GM12872 (cell line): ENCODE measurements around the gene WIPF1.

ENCODE experiments used
- CTCF ChIP-seq: IDR thresholded peaks from 3 replicates; pipeline ENCODE4 v1.5.1; 2011; ENCODE audit warnings: low read depth, mild to moderate bottlenecking, low read length, moderate library complexity; ENCODE audit not compliant: insufficient read depth

WIPF1 gene

GRCh38 chr2:174580951-174581350 lies 16.7 kb downstream of the WIPF1 start:
- no peak for TF ChIP-seq CTCF

- peak; percentile 71 for TF ChIP-seq CTCF
Observed at GRCh38 chr2:174577967-174578589, 19.5 kb downstream of the WIPF1 start.

- no peak for TF ChIP-seq CTCF
Observed at GRCh38 chr2:174575124-174575776, 22.4 kb downstream of the WIPF1 start.

- TF ChIP-seq CTCF: no peak
Observed at GRCh38 chr2:174574657-174575056, 22.9 kb downstream of the WIPF1 start.

GRCh38 chr2:174573621-174574081 lies 24.0 kb downstream of the WIPF1 start:
- 0 out of 3 replicates have a peak, but pooled peaks have one; percentile 4 for TF ChIP-seq CTCF

GRCh38 chr2:174572556-174572955 lies 25.0 kb downstream of the WIPF1 start:
- TF ChIP-seq CTCF: no peak

- TF ChIP-seq CTCF: no peak
Observed at GRCh38 chr2:174571669-174572323, 25.8 kb downstream of the WIPF1 start.
